Cardiac muscle cell (in vitro differentiated cells and primary cell): ENCODE results near the gene PSME3. TPM values are rescaled to one million over a fixed set of nuclear protein-coding genes. Genes with fewer than 3 reads are reported as not detected.
A peak's percentile ranks its signal among the peaks of the same experiment; 100 is the strongest.
"Not testable (repeated sequence)": the region's sequence is repeated elsewhere in the genome, so short reads cannot be mapped to it uniquely, and the experiment has no call there.

Experiments
- DNase-seq, 2 donors: peaks; one replicate each; pipeline versions ENCODE4 v3.0.0 to v3.0.0-alpha.2; 2010 to 2017; ENCODE audit warnings: low read depth in 1 of 2, low spot score in 1 of 2
- H3K27ac ChIP-seq: fragments of 200-600 bp; sonication (generic); 2 replicates; pipeline ENCODE4 v1.5.1; 2016
- H3K27me3 ChIP-seq: fragments of 200-600 bp; sonication (generic); 2 replicates; pipeline ENCODE4 v1.6.0; 2016; ENCODE audit warnings: control low read depth
- H3K36me3 ChIP-seq: fragments of 200-600 bp; sonication (generic); 2 replicates; pipeline ENCODE4 v1.5.1; 2016; ENCODE audit warnings: control low read depth
- H3K4me1 ChIP-seq: fragments of 200-600 bp; sonication (generic); 2 replicates; pipeline ENCODE4 v1.8.1; 2017; ENCODE audit warnings: low read depth, mild to moderate bottlenecking, mixed run types
- H3K4me3 ChIP-seq: fragments of 200-600 bp; sonication (generic); 2 replicates; pipeline ENCODE4 v1.5.1; 2016; ENCODE audit warnings: mild to moderate bottlenecking
- H3K9me3 ChIP-seq: fragments of 200-600 bp; sonication (generic); 2 replicates; pipeline ENCODE4 v1.5.1; 2017; ENCODE audit warnings: low read depth, mild to moderate bottlenecking, control low read depth
- polyA plus RNA-seq: library from polyadenylated mRNA; unstranded; fragments of >200 nt; fragmentation: Nextera tagmentation; extraction: Ambion mirVana; gene quantifications from 2 replicates; pipeline ENCODE4 v1.2.1, GENCODE V29; 2016
- total RNA-seq: library from RNA; depleted of rRNA; stranded (reverse); fragments of >200 nt; gene quantifications from 2 replicates; pipeline ENCODE4 v1.2.3, GENCODE V29; 2016
- TF ChIP-seq, protein P1 (sequence below): IDR thresholded peaks from 2 replicates; pipeline ENCODE4 v1.5.1; 2012; ENCODE audit warnings: low read depth, mild to moderate bottlenecking, low read length

The PSME3 gene
- total and polyA plus RNA-seq, 2 experiments from 2014 or later: 59.4 to 104 TPM

DNA sequence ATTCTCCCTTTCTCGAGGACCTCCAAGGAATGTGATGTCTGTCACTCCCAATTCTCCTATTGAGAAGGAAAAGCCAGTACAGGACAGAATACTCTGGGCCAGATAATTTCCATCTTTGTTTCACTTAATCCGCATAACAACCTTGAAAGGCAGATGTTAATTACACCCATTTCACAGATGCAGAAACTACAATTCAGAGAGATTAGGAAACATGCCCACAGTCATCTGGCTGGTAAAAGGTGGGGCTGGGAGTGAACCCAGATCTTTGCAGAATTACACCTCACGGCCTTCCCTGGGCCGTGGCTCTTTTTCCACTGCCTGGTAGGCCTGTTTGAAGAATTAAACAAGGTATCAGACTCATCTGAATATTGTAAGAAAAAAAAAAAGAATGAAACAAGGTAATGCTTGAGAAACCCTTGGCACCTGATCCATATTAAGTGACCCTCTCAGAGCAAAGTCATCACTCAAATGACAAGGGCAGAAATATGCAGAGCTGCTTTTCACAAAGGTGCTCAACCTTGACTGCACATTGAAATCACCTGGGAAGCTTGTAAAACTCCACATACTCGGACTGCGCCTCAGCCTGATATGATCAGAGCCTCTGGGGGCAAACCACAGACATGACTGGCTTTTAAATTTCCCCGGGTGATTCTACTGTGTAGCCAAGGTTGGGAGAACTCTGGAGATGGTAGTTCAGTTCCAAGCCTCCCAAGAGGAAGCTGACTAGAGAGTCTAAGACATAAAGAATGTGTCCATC, 50.8 kb downstream of the PSME3 start:
- Histone ChIP-seq H3K4me1 (no peaks in the 10 kb centered on the region), H3K4me3 (no peak overlapping the region), H3K9me3 (no peaks in the 10 kb centered on the region), H3K27ac (no peak overlapping the region), H3K27me3 (no peaks in the 10 kb centered on the region), H3K36me3 (no peaks in the 10 kb centered on the region)
- TF ChIP-seq, protein P1, sequence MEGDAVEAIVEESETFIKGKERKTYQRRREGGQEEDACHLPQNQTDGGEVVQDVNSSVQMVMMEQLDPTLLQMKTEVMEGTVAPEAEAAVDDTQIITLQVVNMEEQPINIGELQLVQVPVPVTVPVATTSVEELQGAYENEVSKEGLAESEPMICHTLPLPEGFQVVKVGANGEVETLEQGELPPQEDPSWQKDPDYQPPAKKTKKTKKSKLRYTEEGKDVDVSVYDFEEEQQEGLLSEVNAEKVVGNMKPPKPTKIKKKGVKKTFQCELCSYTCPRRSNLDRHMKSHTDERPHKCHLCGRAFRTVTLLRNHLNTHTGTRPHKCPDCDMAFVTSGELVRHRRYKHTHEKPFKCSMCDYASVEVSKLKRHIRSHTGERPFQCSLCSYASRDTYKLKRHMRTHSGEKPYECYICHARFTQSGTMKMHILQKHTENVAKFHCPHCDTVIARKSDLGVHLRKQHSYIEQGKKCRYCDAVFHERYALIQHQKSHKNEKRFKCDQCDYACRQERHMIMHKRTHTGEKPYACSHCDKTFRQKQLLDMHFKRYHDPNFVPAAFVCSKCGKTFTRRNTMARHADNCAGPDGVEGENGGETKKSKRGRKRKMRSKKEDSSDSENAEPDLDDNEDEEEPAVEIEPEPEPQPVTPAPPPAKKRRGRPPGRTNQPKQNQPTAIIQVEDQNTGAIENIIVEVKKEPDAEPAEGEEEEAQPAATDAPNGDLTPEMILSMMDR: no peak
- DNase-seq: no peak

DNA sequence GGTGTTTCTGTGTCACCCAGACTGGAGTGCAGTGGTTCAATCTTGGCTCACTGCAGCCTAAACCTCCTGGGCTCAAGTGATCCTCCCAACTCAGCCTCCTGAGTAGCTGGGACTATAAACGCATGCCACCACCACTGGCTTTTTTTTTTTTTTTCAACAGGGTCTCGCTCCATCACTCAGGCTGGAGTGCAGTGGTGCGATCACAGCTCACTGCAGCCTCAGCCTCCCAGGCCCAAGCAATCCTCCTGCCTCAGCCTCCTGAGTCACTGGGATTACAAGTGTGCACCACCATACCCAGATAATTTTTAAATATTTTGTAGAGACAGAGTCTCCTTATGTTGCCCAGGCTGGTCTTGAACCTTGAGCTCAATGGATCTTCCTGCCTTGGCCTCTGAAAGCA, 52.6 kb downstream of the PSME3 start:
- H3K9me3 ChIP-seq, H3K4me1 ChIP-seq, H3K36me3 ChIP-seq, DNase-seq, H3K27ac ChIP-seq, H3K4me3 ChIP-seq, H3K27me3 ChIP-seq: not testable (repeated sequence)

DNA sequence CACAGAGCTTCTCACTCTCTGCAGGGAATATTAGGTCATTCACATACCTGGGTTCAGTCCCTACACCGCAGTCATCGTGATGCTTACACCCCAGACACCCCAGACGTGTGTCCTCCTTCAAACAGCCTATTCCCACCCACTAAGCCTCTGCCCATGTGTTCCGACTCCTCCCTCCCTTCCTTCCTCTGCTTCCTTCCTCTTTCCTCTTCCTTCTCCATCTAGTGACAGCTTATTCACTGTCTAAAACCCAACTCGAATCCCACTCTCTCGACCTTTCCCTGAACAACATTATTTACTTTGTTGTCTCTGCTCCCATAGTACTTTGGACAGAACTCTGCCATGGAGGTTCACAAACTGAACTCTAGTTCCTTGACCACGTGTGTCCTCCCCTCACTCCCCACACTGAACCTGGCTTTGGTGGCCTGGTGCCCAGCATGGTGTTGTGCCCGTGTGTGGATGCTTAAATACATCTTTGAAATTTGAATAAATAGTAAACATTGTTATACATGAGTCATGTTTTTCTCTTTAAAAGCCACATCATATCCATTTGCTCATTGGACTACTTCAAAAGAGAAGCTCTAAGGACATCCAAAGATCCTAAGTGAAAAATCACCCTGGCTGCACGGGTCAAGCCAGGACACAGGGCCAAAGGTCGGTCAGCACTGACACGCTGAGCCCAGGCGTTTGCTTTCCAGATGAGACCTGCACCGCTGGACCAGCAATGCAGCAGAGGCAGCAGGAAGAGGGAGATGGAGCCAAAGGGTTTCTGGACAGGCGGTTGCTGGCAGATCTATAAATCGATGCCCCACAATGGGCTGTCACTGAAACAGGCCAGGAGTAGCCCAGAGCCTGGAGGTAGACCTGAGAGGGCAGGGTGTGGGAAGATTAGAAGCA, 53.3 kb downstream of the PSME3 start:
- H3K27me3 ChIP-seq: no peaks in the 10 kb centered on the region
- H3K9me3 ChIP-seq: no peaks in the 10 kb centered on the region
- TF ChIP-seq, protein P1: no peak
- H3K27ac ChIP-seq: no peak overlapping the region
- DNase-seq: no peak
- H3K36me3 ChIP-seq: no peaks in the 10 kb centered on the region
- peaks cover 8% of the 10 kb centered on the region for H3K4me1 ChIP-seq
- no peak overlapping the region for H3K4me3 ChIP-seq

DNA sequence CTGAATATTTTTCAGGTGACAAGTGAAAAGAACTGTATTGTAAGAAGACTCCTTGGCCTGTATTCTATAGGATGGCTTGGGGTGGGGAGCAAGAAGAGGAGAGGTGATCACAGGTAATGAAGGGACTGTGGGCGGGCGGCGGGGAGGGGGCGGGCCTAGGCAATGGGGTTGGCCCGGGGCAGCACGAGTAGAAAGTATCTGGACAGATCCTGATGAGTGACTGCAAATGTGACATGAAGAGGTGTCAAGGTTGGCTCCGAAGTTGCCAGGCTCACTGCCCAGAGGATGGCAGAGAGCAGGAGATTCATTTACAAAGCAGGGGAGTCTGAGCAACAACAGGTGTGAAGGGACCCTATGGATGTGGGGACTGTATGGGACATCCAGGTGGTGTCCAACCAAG, 56.6 kb downstream of the PSME3 start:
- Histone ChIP-seq H3K27me3 (no peaks in the 10 kb centered on the region), H3K36me3 (no peaks in the 10 kb centered on the region), H3K4me1 (peaks cover 24% of the 10 kb centered on the region), H3K27ac (no peak overlapping the region), H3K4me3 (no peak overlapping the region), H3K9me3 (no peaks in the 10 kb centered on the region)
- TF ChIP-seq, protein P1: no peak
- DNase-seq: no peak

DNA sequence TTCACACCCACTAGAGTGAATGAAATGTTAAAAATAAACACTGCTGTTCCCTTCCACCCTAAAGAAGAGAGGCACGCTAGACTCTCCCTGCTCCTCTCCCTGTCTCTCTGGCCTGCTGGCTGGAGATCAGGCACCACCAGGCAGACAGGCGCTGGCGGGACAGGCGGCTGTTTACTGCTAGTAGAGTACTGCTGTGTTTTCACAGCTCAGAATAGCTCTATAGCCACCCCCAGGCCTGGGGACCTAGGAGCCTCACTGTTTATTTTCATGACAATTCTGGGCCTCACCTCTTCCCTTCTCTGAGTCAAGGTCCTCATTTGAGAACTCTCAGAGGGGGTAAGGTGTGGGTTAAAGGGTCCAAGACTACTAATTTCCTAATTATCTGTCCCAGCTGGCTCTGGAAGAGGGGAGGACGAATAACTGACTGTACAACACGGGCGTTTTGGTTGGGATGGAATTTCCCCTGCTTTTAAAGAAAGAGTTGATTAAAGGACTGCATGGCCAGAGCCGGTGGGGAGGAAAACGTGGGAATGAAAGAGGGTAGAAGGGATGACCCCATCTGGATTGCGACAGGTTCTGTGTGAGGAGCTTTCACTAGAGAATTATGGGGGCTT, 58.4 kb downstream of the PSME3 start:
- Histone ChIP-seq H3K36me3 (no peaks in the 10 kb centered on the region), H3K9me3 (no peaks in the 10 kb centered on the region), H3K27me3 (no peaks in the 10 kb centered on the region), H3K4me1 (peaks cover 24% of the 10 kb centered on the region), H3K4me3 (no peak overlapping the region), H3K27ac (peak overlapping the region; percentile 95)
- TF ChIP-seq, protein P1: no peak
- peak in 1 of 2 donors; percentile 72 for DNase-seq
